Brain microvascular endothelial cell (primary cell): ENCODE measurements around the gene PRR11.

ENCODE experiments used
- DNase-seq: peaks from one replicate; pipeline ENCODE4 v3.0.0-alpha.2; 2020
- H3K27ac ChIP-seq: fragments of 250-450 bp; sonication (Bioruptor Pico); 2 replicates; pipeline ENCODE4 v1.5.1; 2020; ENCODE audit warnings: mild to moderate bottlenecking, moderate library complexity
- H3K27me3 ChIP-seq: fragments of 250-450 bp; sonication (Bioruptor Pico); replicated peaks from 2 replicates; pipeline ENCODE4 v1.5.1; 2020; ENCODE audit warnings: mild to moderate bottlenecking
- H3K36me3 ChIP-seq: fragments of 250-450 bp; sonication (Bioruptor Pico); replicated peaks from 2 replicates; pipeline ENCODE4 v1.5.1; 2020; ENCODE audit warnings: mild to moderate bottlenecking
- H3K4me3 ChIP-seq: 2 replicates; pipeline ENCODE4 v1.5.1; 2011; ENCODE audit warnings: low read depth, mild to moderate bottlenecking, control low read depth, low read length, moderate library complexity
- in situ Hi-C: cut with HindIII; loops from 2 replicates; pipeline ENCODE4 v1.10.0; 2017; ENCODE audit warnings: low sequenced_read_pairs, low pct_ligation_motif_present
- TF ChIP-seq, protein P1 (sequence below): IDR thresholded peaks from 2 replicates; pipeline ENCODE4 v1.5.1; 2011; ENCODE audit warnings: low read depth, mild to moderate bottlenecking, moderate library complexity, low read length, control low read depth, inconsistent platforms; ENCODE audit errors: missing control alignments

The PRR11 gene

DNA sequence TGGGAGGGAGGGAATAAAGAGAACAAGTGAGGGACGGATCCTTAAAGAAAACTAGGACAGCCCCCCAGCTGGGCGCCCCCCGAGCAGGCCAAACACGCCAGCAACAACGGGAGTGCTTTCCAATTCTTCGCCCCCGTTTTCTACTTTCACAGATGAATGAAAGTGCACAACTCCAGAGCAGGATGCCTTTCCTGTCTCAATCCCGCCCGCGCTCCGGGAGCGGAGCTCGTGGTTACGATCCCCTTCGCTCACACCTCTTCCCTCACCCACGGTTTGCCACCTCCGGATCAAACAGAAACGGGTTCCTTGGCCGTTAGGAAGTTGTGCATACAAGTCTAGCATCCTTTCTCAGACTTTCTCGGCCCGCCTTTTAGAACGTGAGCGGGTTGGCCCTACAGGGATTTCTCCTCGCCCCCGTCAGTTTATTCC lies 1.2 kb upstream of the PRR11 start:
- Histone ChIP-seq H3K27me3 (no peaks in the 10 kb centered on the region), H3K27ac (peak overlapping the region; percentile 78), H3K36me3 (no peaks in the 10 kb centered on the region), H3K4me3 (peak overlapping the region; percentile 92)
- in situ Hi-C loops: no loop called here
- TF ChIP-seq, protein P1, sequence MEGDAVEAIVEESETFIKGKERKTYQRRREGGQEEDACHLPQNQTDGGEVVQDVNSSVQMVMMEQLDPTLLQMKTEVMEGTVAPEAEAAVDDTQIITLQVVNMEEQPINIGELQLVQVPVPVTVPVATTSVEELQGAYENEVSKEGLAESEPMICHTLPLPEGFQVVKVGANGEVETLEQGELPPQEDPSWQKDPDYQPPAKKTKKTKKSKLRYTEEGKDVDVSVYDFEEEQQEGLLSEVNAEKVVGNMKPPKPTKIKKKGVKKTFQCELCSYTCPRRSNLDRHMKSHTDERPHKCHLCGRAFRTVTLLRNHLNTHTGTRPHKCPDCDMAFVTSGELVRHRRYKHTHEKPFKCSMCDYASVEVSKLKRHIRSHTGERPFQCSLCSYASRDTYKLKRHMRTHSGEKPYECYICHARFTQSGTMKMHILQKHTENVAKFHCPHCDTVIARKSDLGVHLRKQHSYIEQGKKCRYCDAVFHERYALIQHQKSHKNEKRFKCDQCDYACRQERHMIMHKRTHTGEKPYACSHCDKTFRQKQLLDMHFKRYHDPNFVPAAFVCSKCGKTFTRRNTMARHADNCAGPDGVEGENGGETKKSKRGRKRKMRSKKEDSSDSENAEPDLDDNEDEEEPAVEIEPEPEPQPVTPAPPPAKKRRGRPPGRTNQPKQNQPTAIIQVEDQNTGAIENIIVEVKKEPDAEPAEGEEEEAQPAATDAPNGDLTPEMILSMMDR: no peak
- DNase-seq: peak; percentile 25

DNA sequence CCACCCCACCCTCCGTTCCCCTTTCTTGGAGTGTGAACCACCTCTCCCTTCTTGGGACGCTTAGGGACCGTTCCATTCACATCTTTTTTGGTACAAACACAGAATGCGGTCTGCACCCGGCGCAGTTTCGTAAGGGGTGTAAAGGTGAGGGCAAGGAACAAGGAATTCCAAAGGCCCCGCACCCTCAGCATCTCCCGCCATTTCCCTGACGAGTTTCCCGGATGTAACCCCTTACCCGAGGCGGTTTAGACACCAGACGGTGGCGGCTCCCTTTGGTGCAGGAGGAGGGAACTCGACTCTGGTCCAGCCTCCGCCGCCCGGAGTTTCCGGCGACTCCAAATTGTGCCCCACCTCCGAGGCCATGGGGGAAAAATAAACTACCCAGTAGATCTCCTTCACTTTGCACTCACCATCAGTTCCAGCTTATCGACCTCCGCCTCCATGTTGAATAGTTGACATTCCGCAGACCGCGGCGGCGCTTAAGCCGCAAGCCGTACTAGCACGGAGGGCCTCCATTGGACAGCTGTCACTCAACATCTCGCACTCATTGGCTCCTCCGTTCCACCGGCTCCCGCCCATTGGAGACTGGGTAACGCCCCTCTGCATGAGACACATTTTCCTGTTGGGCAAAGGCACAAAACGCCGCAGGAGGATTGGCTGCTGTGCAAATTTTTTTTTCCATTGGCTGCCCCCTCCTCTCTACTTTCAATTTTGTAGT lies 666 bp upstream of the PRR11 start, which contains the start of gene SKA2:
Gene SKA2 (minus strand): TSS at position 466 of the 718 bp plus-strand sequence. CDS start 23 bp downstream, at position 443.
- H3K36me3 ChIP-seq: no peaks in the 10 kb centered on the region
- peak within 1 kb of the TSS; percentile 92 for H3K4me3 ChIP-seq
- no peaks in the 10 kb centered on the region for H3K27me3 ChIP-seq
- DNase-seq: no peak
- peak within 1 kb of the TSS; percentile 78 for H3K27ac ChIP-seq
- TF ChIP-seq, protein P1: no peak
- in situ Hi-C loops: no loop called here

DNA sequence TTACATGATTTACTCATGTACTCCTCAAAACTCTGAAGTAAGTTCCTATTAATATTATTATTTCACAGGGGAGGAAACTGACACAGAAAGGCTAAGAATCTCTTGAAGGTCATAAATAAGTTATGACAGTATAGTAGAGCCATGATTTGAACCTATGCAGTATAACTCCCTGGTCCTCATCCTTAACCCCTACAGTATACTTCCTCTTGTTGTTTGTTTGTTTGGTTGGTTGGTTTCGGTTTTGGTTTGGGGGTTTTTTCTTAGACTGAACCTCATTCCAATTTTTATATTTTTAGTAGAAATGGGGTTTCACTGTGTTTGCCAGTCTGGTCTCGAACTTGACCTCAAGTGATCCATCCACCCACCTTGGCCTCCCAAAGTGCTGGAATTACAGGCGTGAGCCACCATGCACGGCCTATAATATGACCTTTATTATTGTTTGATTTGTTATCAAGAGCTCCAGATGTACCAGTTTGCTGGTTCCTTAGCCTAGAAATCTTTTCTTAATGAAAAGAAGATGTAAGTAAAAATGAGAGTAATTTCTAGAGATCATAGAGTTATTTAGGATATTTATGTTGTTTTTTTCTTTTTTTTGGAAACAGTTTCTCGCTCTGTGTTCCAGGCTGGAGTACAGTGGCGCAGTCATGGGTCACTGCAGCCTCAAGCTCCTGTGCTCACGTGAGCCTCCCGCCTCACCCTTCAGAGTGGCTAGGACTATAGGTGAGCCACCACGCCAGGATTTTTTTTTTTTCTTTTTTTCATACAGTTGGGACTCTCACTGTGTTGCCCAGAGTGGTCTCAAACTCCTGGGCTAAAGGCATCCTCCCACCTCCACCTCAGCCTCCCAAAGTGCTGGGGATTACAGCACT lies 4.8 kb downstream of the PRR11 start:
- Histone ChIP-seq H3K4me3 (no peak overlapping the region), H3K27me3 (no peaks in the 10 kb centered on the region), H3K36me3 (no peaks in the 10 kb centered on the region), H3K27ac (peak overlapping the region; percentile 7)
- in situ Hi-C loops: no loop called here
- DNase-seq: no peak
- TF ChIP-seq, protein P1: no peak

DNA sequence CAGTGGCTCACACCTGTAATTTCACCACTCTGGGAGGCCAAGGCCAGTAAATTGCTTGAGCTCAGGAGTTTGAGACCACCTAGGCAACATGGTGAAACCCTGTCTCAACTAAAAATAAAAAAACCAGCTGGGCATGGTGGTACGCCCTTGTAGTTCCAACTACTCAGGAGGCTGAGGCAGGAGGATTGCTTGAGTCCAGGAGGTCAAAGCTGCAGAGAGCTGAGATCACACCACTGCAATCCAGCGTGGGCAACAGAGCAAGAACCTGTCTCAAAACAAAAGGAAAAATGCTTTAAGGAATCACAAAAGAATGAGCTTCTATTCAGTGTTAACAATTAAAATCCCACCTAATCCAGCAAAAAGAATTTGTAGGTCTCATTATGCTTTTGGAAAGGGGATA lies 5.9 kb downstream of the PRR11 start:
- in situ Hi-C loops: no loop called here
- TF ChIP-seq, protein P1: no peak
- no peaks in the 10 kb centered on the region for H3K36me3 ChIP-seq
- H3K27me3 ChIP-seq: no peaks in the 10 kb centered on the region
- H3K27ac ChIP-seq: no peak overlapping the region
- H3K4me3 ChIP-seq: no peak overlapping the region
- no peak for DNase-seq

DNA sequence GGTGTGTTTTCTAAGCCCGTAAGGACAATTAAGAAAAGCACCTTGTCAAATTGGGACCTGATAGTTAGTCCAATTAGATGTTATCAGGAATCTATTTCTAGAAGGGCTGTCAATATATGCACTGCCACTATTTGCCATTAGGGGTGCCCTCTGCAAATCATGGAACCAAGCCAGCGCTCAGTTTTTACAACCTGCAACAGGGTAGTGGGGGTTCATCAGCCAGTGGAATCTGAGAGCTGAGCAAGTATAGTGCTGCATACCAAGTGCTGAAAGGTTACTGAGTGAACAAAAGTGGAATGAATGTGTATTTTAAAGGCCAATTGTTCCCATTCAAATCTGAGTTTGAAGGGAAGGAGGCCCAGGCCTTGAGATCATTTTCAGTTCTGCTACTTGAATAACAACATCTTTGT lies 10.4 kb downstream of the PRR11 start:
- in situ Hi-C loops: no loop called here
- TF ChIP-seq, protein P1: peak; percentile 77
- Histone ChIP-seq H3K27ac (no peak overlapping the region), H3K27me3 (no peaks in the 10 kb centered on the region), H3K36me3 (no peaks in the 10 kb centered on the region), H3K4me3 (no peak overlapping the region)
- DNase-seq: peak; percentile 51
